Cardiac muscle cell (in vitro differentiated cells and primary cell): Measurements from ENCODE around the gene DAB1. TPM values are rescaled to one million over a fixed set of nuclear protein-coding genes. Genes with fewer than 3 reads are reported as not detected.
"Not testable (repeated sequence)": the region's sequence is repeated elsewhere in the genome, so short reads cannot be mapped to it uniquely, and the experiment has no call there.

ENCODE experiments used
- DNase-seq, 2 donors: peaks; one replicate each; pipeline versions ENCODE4 v3.0.0 to v3.0.0-alpha.2; 2010 to 2017; ENCODE audit warnings: low read depth in 1 of 2, low spot score in 1 of 2
- H3K27ac ChIP-seq: fragments of 200-600 bp; sonication (generic); 2 replicates; pipeline ENCODE4 v1.5.1; 2016
- H3K27me3 ChIP-seq: fragments of 200-600 bp; sonication (generic); 2 replicates; pipeline ENCODE4 v1.6.0; 2016; ENCODE audit warnings: control low read depth
- H3K36me3 ChIP-seq: fragments of 200-600 bp; sonication (generic); 2 replicates; pipeline ENCODE4 v1.5.1; 2016; ENCODE audit warnings: control low read depth
- H3K4me1 ChIP-seq: fragments of 200-600 bp; sonication (generic); 2 replicates; pipeline ENCODE4 v1.8.1; 2017; ENCODE audit warnings: low read depth, mild to moderate bottlenecking, mixed run types
- H3K4me3 ChIP-seq: fragments of 200-600 bp; sonication (generic); 2 replicates; pipeline ENCODE4 v1.5.1; 2016; ENCODE audit warnings: mild to moderate bottlenecking
- H3K9me3 ChIP-seq: fragments of 200-600 bp; sonication (generic); 2 replicates; pipeline ENCODE4 v1.5.1; 2017; ENCODE audit warnings: low read depth, mild to moderate bottlenecking, control low read depth
- CTCF ChIP-seq: IDR thresholded peaks from 2 replicates; pipeline ENCODE4 v1.5.1; 2012; ENCODE audit warnings: low read depth, mild to moderate bottlenecking, low read length
- polyA plus RNA-seq: library from polyadenylated mRNA; unstranded; fragments of >200 nt; fragmentation: Nextera tagmentation; extraction: Ambion mirVana; gene quantifications from 2 replicates; pipeline ENCODE4 v1.2.1, GENCODE V29; 2016
- total RNA-seq: library from RNA; depleted of rRNA; stranded (reverse); fragments of >200 nt; gene quantifications from 2 replicates; pipeline ENCODE4 v1.2.3, GENCODE V29; 2016

DAB1 gene
- total and polyA plus RNA-seq, 2 experiments from 2014 or later, result 24.1 to 26.6 TPM

GRCh38 chr1:57091642-57092041 is 332.2 kb downstream of the DAB1 start:
- Histone ChIP-seq H3K4me3 (no peak overlapping the region), H3K27me3 (no peaks in the 10 kb centered on the region), H3K36me3 (no peaks in the 10 kb centered on the region), H3K4me1 (peaks cover 52% of the 10 kb centered on the region), H3K9me3 (no peaks in the 10 kb centered on the region), H3K27ac (peak overlapping the region; percentile 93)
- TF ChIP-seq CTCF, result no peak
- DNase-seq, result no peak

GRCh38 chr1:57089855-57090254 is 334.0 kb downstream of the DAB1 start:
- no peaks in the 10 kb centered on the region for H3K36me3 ChIP-seq
- no peak overlapping the region for H3K4me3 ChIP-seq
- H3K27ac ChIP-seq, result peak overlapping the region; percentile 93
- no peak for DNase-seq
- H3K9me3 ChIP-seq, result no peaks in the 10 kb centered on the region
- no peaks in the 10 kb centered on the region for H3K27me3 ChIP-seq
- H3K4me1 ChIP-seq, result peaks cover 51% of the 10 kb centered on the region
- TF ChIP-seq CTCF, result no peak

GRCh38 chr1:57089221-57089620 is 334.6 kb downstream of the DAB1 start:
- no peak for TF ChIP-seq CTCF
- Histone ChIP-seq H3K27ac (peak overlapping the region; percentile 93), H3K36me3 (no peaks in the 10 kb centered on the region), H3K27me3 (no peaks in the 10 kb centered on the region), H3K4me3 (no peak overlapping the region), H3K9me3 (no peaks in the 10 kb centered on the region), H3K4me1 (peaks cover 51% of the 10 kb centered on the region)
- DNase-seq, result no peak

GRCh38 chr1:57088653-57089052 is 335.2 kb downstream of the DAB1 start:
- Histone ChIP-seq H3K9me3 (no peaks in the 10 kb centered on the region), H3K4me3 (no peak overlapping the region), H3K27ac (peak overlapping the region; percentile 93), H3K27me3 (no peaks in the 10 kb centered on the region), H3K4me1 (peaks cover 51% of the 10 kb centered on the region), H3K36me3 (no peaks in the 10 kb centered on the region)
- TF ChIP-seq CTCF, result no peak
- DNase-seq, result peak in 1 of 2 donors; percentile 26

- DNase-seq, H3K27me3 ChIP-seq, H3K27ac ChIP-seq, H3K4me3 ChIP-seq, H3K9me3 ChIP-seq, H3K36me3 ChIP-seq: not testable (repeated sequence)
- H3K4me1 ChIP-seq, result peaks cover 50% of the 10 kb centered on the region
Observed at GRCh38 chr1:57087660-57088059, 336.2 kb downstream of the DAB1 start.

- no peak for DNase-seq
- no peak for TF ChIP-seq CTCF
- Histone ChIP-seq H3K4me3 (no peak overlapping the region), H3K27me3 (no peaks in the 10 kb centered on the region), H3K4me1 (peaks cover 55% of the 10 kb centered on the region), H3K9me3 (no peaks in the 10 kb centered on the region), H3K27ac (peak overlapping the region; percentile 75), H3K36me3 (no peaks in the 10 kb centered on the region)
Observed at GRCh38 chr1:57086154-57086553, 337.7 kb downstream of the DAB1 start.
